KOPT-K1 (cell line): ENCODE results near the gene FKBP10.
"Not testable (repeated sequence)": the region's sequence is repeated elsewhere in the genome, so short reads cannot be mapped to it uniquely, and the experiment has no call there.

Experiments
- H3K27ac ChIP-seq: fragments of 200-600 bp; sonication (generic); 2 replicates; pipeline ENCODE4 v1.5.1; 2016; ENCODE audit warnings: antibody characterized with exemption, mild to moderate bottlenecking, low read depth, low read length; ENCODE audit not compliant: poor library complexity, severe bottlenecking
- H3K36me3 ChIP-seq: fragments of 200-600 bp; sonication (generic); 2 replicates; pipeline ENCODE4 v1.5.1; 2017; ENCODE audit warnings: antibody characterized with exemption, mild to moderate bottlenecking, low read length, moderate library complexity; ENCODE audit not compliant: insufficient read depth
- H3K9me3 ChIP-seq: fragments of 200-600 bp; sonication (generic); 2 replicates; pipeline ENCODE4 v1.5.1; 2017; ENCODE audit warnings: antibody characterized with exemption, low read length, mild to moderate bottlenecking; ENCODE audit not compliant: insufficient read depth, poor library complexity, severe bottlenecking

Gene FKBP10

GRCh38 chr17:41776262-41776900 is 36.4 kb upstream of the FKBP10 start:
- not testable (repeated sequence) for H3K9me3 ChIP-seq, H3K36me3 ChIP-seq, H3K27ac ChIP-seq

- Histone ChIP-seq H3K9me3 (no peaks in the 10 kb centered on the region), H3K27ac (no peak overlapping the region), H3K36me3 (no peaks in the 10 kb centered on the region)
Observed at GRCh38 chr17:41777157-41777573, 35.6 kb upstream of the FKBP10 start.

- no peak overlapping the region for H3K27ac ChIP-seq
- H3K36me3 ChIP-seq: no peaks in the 10 kb centered on the region
- no peaks in the 10 kb centered on the region for H3K9me3 ChIP-seq
Observed at GRCh38 chr17:41777574-41778188, 35.1 kb upstream of the FKBP10 start.

- no peak overlapping the region for H3K27ac ChIP-seq
- H3K36me3 ChIP-seq: no peaks in the 10 kb centered on the region
- H3K9me3 ChIP-seq: no peaks in the 10 kb centered on the region
Observed at GRCh38 chr17:41779954-41780353, 32.9 kb upstream of the FKBP10 start.

- no peak overlapping the region for H3K27ac ChIP-seq
- H3K36me3 ChIP-seq: no peaks in the 10 kb centered on the region
- H3K9me3 ChIP-seq: no peaks in the 10 kb centered on the region
Observed at GRCh38 chr17:41781404-41782110, 31.2 kb upstream of the FKBP10 start.

GRCh38 chr17:41782142-41782541 is 30.7 kb upstream of the FKBP10 start:
- Histone ChIP-seq H3K36me3 (no peaks in the 10 kb centered on the region), H3K27ac (no peak overlapping the region), H3K9me3 (no peaks in the 10 kb centered on the region)

GRCh38 chr17:41784207-41784744 is 28.5 kb upstream of the FKBP10 start:
- H3K27ac ChIP-seq: peak overlapping the region; percentile 37
- no peaks in the 10 kb centered on the region for H3K36me3 ChIP-seq
- H3K9me3 ChIP-seq: no peaks in the 10 kb centered on the region

- H3K27ac ChIP-seq: peak overlapping the region; percentile 19
- H3K9me3 ChIP-seq: no peaks in the 10 kb centered on the region
- no peaks in the 10 kb centered on the region for H3K36me3 ChIP-seq
Observed at GRCh38 chr17:41785091-41785858, 27.5 kb upstream of the FKBP10 start.

GRCh38 chr17:41785859-41786226 is 27.0 kb upstream of the FKBP10 start:
- Histone ChIP-seq H3K27ac (no peak overlapping the region), H3K36me3 (no peaks in the 10 kb centered on the region), H3K9me3 (no peaks in the 10 kb centered on the region)

- peak within 1 kb of the TSS; percentile 19 for H3K27ac ChIP-seq
- no peaks in the 10 kb centered on the region for H3K36me3 ChIP-seq
- no peaks in the 10 kb centered on the region for H3K9me3 ChIP-seq
Observed at GRCh38 chr17:41786227-41787020, 26.4 kb upstream of the FKBP10 start, which contains the start of gene JUP. TSS of gene JUP (minus strand) at chr17:41786711. CDS start at chr17:41771854, 14,857 bp downstream.

GRCh38 chr17:41787021-41787418 is 25.8 kb upstream of the FKBP10 start:
- no peaks in the 10 kb centered on the region for H3K9me3 ChIP-seq
- no peak overlapping the region for H3K27ac ChIP-seq
- no peaks in the 10 kb centered on the region for H3K36me3 ChIP-seq

GRCh38 chr17:41792845-41793783 is 19.7 kb upstream of the FKBP10 start:
- Histone ChIP-seq H3K27ac (no peak overlapping the region), H3K36me3 (no peaks in the 10 kb centered on the region), H3K9me3 (no peaks in the 10 kb centered on the region)

GRCh38 chr17:41793784-41794539 is 18.8 kb upstream of the FKBP10 start:
- H3K36me3 ChIP-seq: no peaks in the 10 kb centered on the region
- H3K9me3 ChIP-seq: no peaks in the 10 kb centered on the region
- H3K27ac ChIP-seq: no peak overlapping the region
